ENCODE data around the gene NRROS. TPM values are rescaled to one million over a fixed set of nuclear protein-coding genes. Genes with fewer than 3 reads are reported as not detected.
A peak's percentile ranks its signal among the peaks of the same experiment; 100 is the strongest.

Gene NRROS
- total and polyA plus RNA-seq, 12 donors, result 1.1 to 9.9 (median 7.0) TPM

GRCh38 chr3:196684548-196685407, 45.3 kb downstream of the NRROS start:
- WGBS, 4 donors, result 34 to 41% (median 37%) methylated on average over 24 of the region's 24 CpGs
- H3K36me3 ChIP-seq (replicated peaks in 1 of 2), result no peaks in the 10 kb centered on the region
- H3K4me3 ChIP-seq, result no peak overlapping the region
- no peaks in the 10 kb centered on the region for H3K27me3 ChIP-seq
- TF ChIP-seq CTCF (IDR thresholded peaks at IDR 0.05) (peak; percentile 83 to 92 (median 89)), POLR2A (IDR thresholded peaks at IDR 0.05) (no peak)
- no peak overlapping the region for H3K27ac ChIP-seq
- peak; percentile 42 to 82 (median 61) for DNase-seq
- intact Hi-C loops (cut with DNase I), result loop anchor here (5.0 to 10.0 kb wide), 4 partner anchors 77 to 430 kb away; no protein-coding TSS in a partner anchor
- peaks cover 0 to 11% of the 10 kb centered on the region in 2 donors for H3K4me1 ChIP-seq (replicated peaks in 1 of 2)
- H3K9me3 ChIP-seq (replicated peaks in 1 of 3), result no peaks in the 10 kb centered on the region

- no peaks in the 10 kb centered on the region for H3K36me3 ChIP-seq (replicated peaks in 1 of 2)
- H3K9me3 ChIP-seq (replicated peaks in 1 of 3), result no peaks in the 10 kb centered on the region
- WGBS, 4 donors, result 60 to 86% (median 81%) methylated on average over 2 of the region's 2 CpGs
- H3K4me1 ChIP-seq (replicated peaks in 1 of 2), result peaks cover 0 to 11% of the 10 kb centered on the region in 2 donors
- no peak for DNase-seq
- intact Hi-C loops (cut with DNase I), result loop anchor here (5.0 to 10.0 kb wide), 4 partner anchors 79 to 432 kb away; no protein-coding TSS in a partner anchor
- H3K27ac ChIP-seq, result no peak overlapping the region
- H3K27me3 ChIP-seq, result peaks cover 3% of the 10 kb centered on the region
- H3K4me3 ChIP-seq, result no peak overlapping the region
- TF ChIP-seq POLR2A (IDR thresholded peaks at IDR 0.05) (no peak), CTCF (IDR thresholded peaks at IDR 0.05) (no peak)
Measured at GRCh38 chr3:196686436-196686835, 46.9 kb downstream of the NRROS start.

GRCh38 chr3:196688349-196688748, 48.9 kb downstream of the NRROS start:
- Histone ChIP-seq H3K36me3 (replicated peaks in 1 of 2) (no peaks in the 10 kb centered on the region), H3K4me3 (no peak overlapping the region), H3K27me3 (peaks cover 3% of the 10 kb centered on the region), H3K9me3 (replicated peaks in 1 of 3) (no peaks in the 10 kb centered on the region), H3K27ac (peak overlapping the region in 1 of 5 donors; percentile 46), H3K4me1 (replicated peaks in 1 of 2) (peaks cover 0 to 11% of the 10 kb centered on the region in 2 donors)
- TF ChIP-seq CTCF (IDR thresholded peaks at IDR 0.05), result no peak
- TF ChIP-seq POLR2A (IDR thresholded peaks at IDR 0.05), result no peak
- 34 to 46% (median 39%) methylated on average over 5 of the region's 5 CpGs for WGBS, 4 donors
- intact Hi-C loops (cut with DNase I), result loop anchor here (5.0 to 10.0 kb wide), 4 partner anchors 81 to 434 kb away; no protein-coding TSS in a partner anchor
- peak in 6 of 7 donors; percentile 15 to 71 (median 48) for DNase-seq

GRCh38 chr3:196689941-196690660, 50.6 kb downstream of the NRROS start:
- no peak for DNase-seq
- no peak for TF ChIP-seq POLR2A (IDR thresholded peaks at IDR 0.05)
- TF ChIP-seq CTCF (IDR thresholded peaks at IDR 0.05), result no peak
- no peak overlapping the region for H3K4me3 ChIP-seq
- no peaks in the 10 kb centered on the region for H3K36me3 ChIP-seq (replicated peaks in 1 of 2)
- 80 to 90% (median 84%) methylated on average over 17 of the region's 17 CpGs for WGBS, 4 donors
- H3K27me3 ChIP-seq, result peaks cover 3% of the 10 kb centered on the region
- no peaks in the 10 kb centered on the region for H3K9me3 ChIP-seq (replicated peaks in 1 of 3)
- H3K27ac ChIP-seq, result no peak overlapping the region
- peaks cover 0 to 5% of the 10 kb centered on the region in 2 donors for H3K4me1 ChIP-seq (replicated peaks in 1 of 2)
- intact Hi-C loops (cut with DNase I), result loop anchor here (5.0 to 10.0 kb wide), 4 partner anchors 83 to 435 kb away; no protein-coding TSS in a partner anchor

Measured in adrenal gland (tissue), 12 donors.